Sigmoid colon (tissue), 7 donors: ENCODE data around the gene CSF1R. TPM values are rescaled to one million over a fixed set of nuclear protein-coding genes. Genes with fewer than 3 reads are reported as not detected.

Experiments used
- DNase-seq: peaks from one replicate; pipeline ENCODE4 v3.0.0-alpha.2; 2019
- H3K27ac ChIP-seq, 4 donors: fragments of 200-600 bp; sonication (generic); one replicate each; pipeline ENCODE4 v1.5.1; 2016 to 2019; ENCODE audit warnings: mild to moderate bottlenecking in 1 of 4
- H3K27me3 ChIP-seq, 3 donors: fragments of 200-600 bp; sonication (generic); one replicate each; pipeline ENCODE4 v1.5.1; 2019; ENCODE audit warnings: mild to moderate bottlenecking in 1 of 3
- H3K36me3 ChIP-seq, 4 donors: fragments of 200-600 bp; sonication (generic); one replicate each; pipeline ENCODE4 v1.5.1; 2016 to 2019
- H3K4me1 ChIP-seq, 4 donors: fragments of 200-600 bp; sonication (generic); one replicate each; pipeline ENCODE4 v1.5.1; 2017 to 2019
- H3K4me3 ChIP-seq, 4 donors: fragments of 200-600 bp; sonication (generic); one replicate each; pipeline ENCODE4 v1.5.1; 2017 to 2019; ENCODE audit warnings: mild to moderate bottlenecking in 2 of 4, moderate library complexity in 1 of 4
- H3K9me3 ChIP-seq, 4 donors: fragments of 200-600 bp in 3 of 4; sonication (generic) in 3 of 4; one replicate each; pipeline versions ENCODE4 v1.5.1 to v1.6.1; 2013 to 2019
- CTCF ChIP-seq, 4 experiments: fragments of 450-650 bp in 3 of 4; fragments of 200-600 bp in 1 of 4; IDR thresholded peaks; one replicate each; pipeline ENCODE4 v1.5.1; 2016 to 2019; ENCODE audit warnings: antibody characterized with exemption in 4 of 4, mild to moderate bottlenecking in 3 of 4, moderate library complexity in 2 of 4
- EP300 ChIP-seq, 4 donors: sonication (generic); formaldehyde crosslinking; IDR thresholded peaks; one replicate each; pipeline ENCODE4 v1.6.1; 2017; ENCODE audit warnings: antibody characterized with exemption in 4 of 4
- POLR2A ChIP-seq, 2 donors: fragments of 450-650 bp; IDR thresholded peaks; one replicate each; pipeline ENCODE4 v1.6.1; 2016; ENCODE audit warnings: antibody characterized with exemption in 2 of 2, mild to moderate bottlenecking in 2 of 2, moderate library complexity in 2 of 2
- POLR2AphosphoS5 ChIP-seq, 4 donors: sonication (generic); formaldehyde crosslinking; IDR thresholded peaks; one replicate each; pipeline ENCODE4 v1.6.1; 2017; ENCODE audit warnings: antibody characterized with exemption in 4 of 4
- WGBS, 2 donors: extraction: QIAGEN DNeasy Blood & Tissue Kit; methylation state at CpG; one replicate each; pipeline ENCODE4 v1.1.7; 2013; 5-methylcytosine and 5-hydroxymethylcytosine counted together
- intact Hi-C: fragments of 100-400 bp; cut with DNase I; formaldehyde crosslinking; loops from one replicate; pipeline ENCODE4 v1.15.1; 2023
- polyA plus RNA-seq, 3 donors: library from polyadenylated mRNA; stranded (reverse); fragments of 200-250 nt; gene quantifications; one replicate each; pipeline ENCODE4 v1.2.3, GENCODE V29; 2013
- total RNA-seq, 4 donors: library from RNA; depleted of rRNA; stranded (reverse); fragments of >200 nt; gene quantifications; one replicate each; pipeline ENCODE4 v1.1.0, GENCODE V29; 2016
- donor health status: healthy with polysubstance abuse.
- donor health status: Bipolar disorder and iron deficiency.
- donor health status: healthy.

Gene CSF1R
- total and polyA plus RNA-seq, 7 donors: 10.8 to 44.4 (median 26.1) TPM

GRCh38 chr5:150068961-150069645, 17.3 kb downstream of the CSF1R start:
- H3K36me3 ChIP-seq: no peaks in the 10 kb centered on the region
- H3K27ac ChIP-seq: no peak overlapping the region
- no peaks in the 10 kb centered on the region for H3K27me3 ChIP-seq
- TF ChIP-seq EP300 (IDR thresholded peaks at IDR 0.05): no peak
- no peak for TF ChIP-seq POLR2A (IDR thresholded peaks at IDR 0.05)
- no peak for TF ChIP-seq CTCF (IDR thresholded peaks at IDR 0.05)
- no peak for TF ChIP-seq POLR2AphosphoS5 (IDR thresholded peaks at IDR 0.05)
- 87 to 88% methylated on average over 12 of the region's 12 CpGs for WGBS, 2 donors
- H3K9me3 ChIP-seq: no peaks in the 10 kb centered on the region
- no peaks in the 10 kb centered on the region for H3K4me1 ChIP-seq
- intact Hi-C loops: no loop called here
- peak; percentile 13 for DNase-seq
- H3K4me3 ChIP-seq: no peak overlapping the region

- Histone ChIP-seq H3K36me3 (no peaks in the 10 kb centered on the region), H3K27ac (no peak overlapping the region), H3K4me3 (no peak overlapping the region), H3K27me3 (no peaks in the 10 kb centered on the region), H3K4me1 (no peaks in the 10 kb centered on the region), H3K9me3 (no peaks in the 10 kb centered on the region)
- intact Hi-C loops: no loop called here
- DNase-seq: peak; percentile 53
- TF ChIP-seq EP300 (IDR thresholded peaks at IDR 0.05): no peak
- TF ChIP-seq CTCF (IDR thresholded peaks at IDR 0.05): no peak
- TF ChIP-seq POLR2AphosphoS5 (IDR thresholded peaks at IDR 0.05): no peak
- no peak for TF ChIP-seq POLR2A (IDR thresholded peaks at IDR 0.05)
- WGBS, 2 donors: 39 to 64% methylated on average over 4 of the region's 4 CpGs
These were observed 17.9 kb downstream of the CSF1R start for GRCh38 chr5:150068472-150068871.

GRCh38 chr5:150068071-150068470, 18.3 kb downstream of the CSF1R start:
- TF ChIP-seq EP300 (IDR thresholded peaks at IDR 0.05) (no peak), POLR2A (IDR thresholded peaks at IDR 0.05) (no peak), CTCF (IDR thresholded peaks at IDR 0.05) (no peak), POLR2AphosphoS5 (IDR thresholded peaks at IDR 0.05) (no peak)
- WGBS, 2 donors: 94% methylated on average over 6 of the region's 6 CpGs
- no peaks in the 10 kb centered on the region for H3K27me3 ChIP-seq
- peak; percentile 56 for DNase-seq
- H3K9me3 ChIP-seq: no peaks in the 10 kb centered on the region
- no peak overlapping the region for H3K4me3 ChIP-seq
- H3K27ac ChIP-seq: no peak overlapping the region
- intact Hi-C loops: no loop called here
- no peaks in the 10 kb centered on the region for H3K36me3 ChIP-seq
- H3K4me1 ChIP-seq: no peaks in the 10 kb centered on the region

GRCh38 chr5:150067405-150067960, 18.9 kb downstream of the CSF1R start:
- Histone ChIP-seq H3K4me3 (no peak overlapping the region), H3K36me3 (no peaks in the 10 kb centered on the region), H3K27me3 (no peaks in the 10 kb centered on the region), H3K9me3 (no peaks in the 10 kb centered on the region), H3K27ac (no peak overlapping the region), H3K4me1 (no peaks in the 10 kb centered on the region)
- no peak for TF ChIP-seq CTCF (IDR thresholded peaks at IDR 0.05)
- TF ChIP-seq EP300 (IDR thresholded peaks at IDR 0.05): no peak
- no peak for TF ChIP-seq POLR2A (IDR thresholded peaks at IDR 0.05)
- TF ChIP-seq POLR2AphosphoS5 (IDR thresholded peaks at IDR 0.05): no peak
- intact Hi-C loops: no loop called here
- DNase-seq: peak; percentile 33
- WGBS, 2 donors: 79 to 89% methylated on average over 6 of the region's 6 CpGs
